HFFc6 (cell line): ENCODE results near the gene CCDC88B. TPM values are rescaled to one million over a fixed set of nuclear protein-coding genes. Genes with fewer than 3 reads are reported as not detected.

Source experiments
- DNase-seq: peaks from one replicate; pipeline ENCODE4 v3.0.0-alpha.2; 2018
- H3K27ac Mint-ChIP-seq: 2 replicates; pipeline ENCODE4 v1.8.0; 2020; ENCODE audit warnings: mild to moderate bottlenecking, mixed read lengths
- H3K27me3 Mint-ChIP-seq: 2 replicates; pipeline ENCODE4 v1.8.0; 2021; ENCODE audit warnings: mild to moderate bottlenecking, moderate library complexity, mixed read lengths; ENCODE audit not compliant: insufficient read depth
- H3K36me3 Mint-ChIP-seq: 2 replicates; pipeline ENCODE4 v1.8.0; 2021; ENCODE audit warnings: low read depth, mixed read lengths
- H3K4me1 Mint-ChIP-seq: 2 replicates; pipeline ENCODE4 v1.8.0; 2020; ENCODE audit warnings: low read depth, mixed read lengths
- H3K4me3 Mint-ChIP-seq: 2 replicates; pipeline ENCODE4 v1.8.0; 2020; ENCODE audit warnings: mild to moderate bottlenecking, moderate library complexity, mixed read lengths
- H3K9me3 Mint-ChIP-seq: 2 replicates; pipeline ENCODE4 v1.8.0; 2020; ENCODE audit warnings: mild to moderate bottlenecking, mixed read lengths
- total RNA-seq, 6 experiments: library from RNA; stranded (reverse); fragmentation: NEBNext Ultra II Directional; extraction: Animal tissue kit (Norgen Biotek cat#: 25700); gene quantifications; 2 replicates in 1 of 6; 3 replicates in 5 of 6; pipeline ENCODE4 v1.2.3, GENCODE V29; 2021
- TF ChIP-seq, protein P1 (sequence below): fragments of 200-600 bp; sonication (generic); IDR thresholded peaks from 2 replicates; pipeline ENCODE4 v1.5.0; 2021; ENCODE audit warnings: antibody characterized with exemption, mild to moderate bottlenecking

Gene CCDC88B
- total RNA-seq, 6 experiments from 2014 or later: 0.45 to 1.9 (median 1.7) TPM

GRCh38 chr11:64297699-64298358 lies 42.2 kb upstream of the CCDC88B start:
- H3K4me1 Mint-ChIP-seq: peaks cover 8% of the 10 kb centered on the region
- no peak overlapping the region for H3K27ac Mint-ChIP-seq
- no peaks in the 10 kb centered on the region for H3K9me3 Mint-ChIP-seq
- no peak overlapping the region for H3K4me3 Mint-ChIP-seq
- TF ChIP-seq, protein P1, sequence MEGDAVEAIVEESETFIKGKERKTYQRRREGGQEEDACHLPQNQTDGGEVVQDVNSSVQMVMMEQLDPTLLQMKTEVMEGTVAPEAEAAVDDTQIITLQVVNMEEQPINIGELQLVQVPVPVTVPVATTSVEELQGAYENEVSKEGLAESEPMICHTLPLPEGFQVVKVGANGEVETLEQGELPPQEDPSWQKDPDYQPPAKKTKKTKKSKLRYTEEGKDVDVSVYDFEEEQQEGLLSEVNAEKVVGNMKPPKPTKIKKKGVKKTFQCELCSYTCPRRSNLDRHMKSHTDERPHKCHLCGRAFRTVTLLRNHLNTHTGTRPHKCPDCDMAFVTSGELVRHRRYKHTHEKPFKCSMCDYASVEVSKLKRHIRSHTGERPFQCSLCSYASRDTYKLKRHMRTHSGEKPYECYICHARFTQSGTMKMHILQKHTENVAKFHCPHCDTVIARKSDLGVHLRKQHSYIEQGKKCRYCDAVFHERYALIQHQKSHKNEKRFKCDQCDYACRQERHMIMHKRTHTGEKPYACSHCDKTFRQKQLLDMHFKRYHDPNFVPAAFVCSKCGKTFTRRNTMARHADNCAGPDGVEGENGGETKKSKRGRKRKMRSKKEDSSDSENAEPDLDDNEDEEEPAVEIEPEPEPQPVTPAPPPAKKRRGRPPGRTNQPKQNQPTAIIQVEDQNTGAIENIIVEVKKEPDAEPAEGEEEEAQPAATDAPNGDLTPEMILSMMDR: no peak
- no peak for DNase-seq
- peaks cover 69% of the 10 kb centered on the region for H3K27me3 Mint-ChIP-seq
- no peaks in the 10 kb centered on the region for H3K36me3 Mint-ChIP-seq

DNA sequence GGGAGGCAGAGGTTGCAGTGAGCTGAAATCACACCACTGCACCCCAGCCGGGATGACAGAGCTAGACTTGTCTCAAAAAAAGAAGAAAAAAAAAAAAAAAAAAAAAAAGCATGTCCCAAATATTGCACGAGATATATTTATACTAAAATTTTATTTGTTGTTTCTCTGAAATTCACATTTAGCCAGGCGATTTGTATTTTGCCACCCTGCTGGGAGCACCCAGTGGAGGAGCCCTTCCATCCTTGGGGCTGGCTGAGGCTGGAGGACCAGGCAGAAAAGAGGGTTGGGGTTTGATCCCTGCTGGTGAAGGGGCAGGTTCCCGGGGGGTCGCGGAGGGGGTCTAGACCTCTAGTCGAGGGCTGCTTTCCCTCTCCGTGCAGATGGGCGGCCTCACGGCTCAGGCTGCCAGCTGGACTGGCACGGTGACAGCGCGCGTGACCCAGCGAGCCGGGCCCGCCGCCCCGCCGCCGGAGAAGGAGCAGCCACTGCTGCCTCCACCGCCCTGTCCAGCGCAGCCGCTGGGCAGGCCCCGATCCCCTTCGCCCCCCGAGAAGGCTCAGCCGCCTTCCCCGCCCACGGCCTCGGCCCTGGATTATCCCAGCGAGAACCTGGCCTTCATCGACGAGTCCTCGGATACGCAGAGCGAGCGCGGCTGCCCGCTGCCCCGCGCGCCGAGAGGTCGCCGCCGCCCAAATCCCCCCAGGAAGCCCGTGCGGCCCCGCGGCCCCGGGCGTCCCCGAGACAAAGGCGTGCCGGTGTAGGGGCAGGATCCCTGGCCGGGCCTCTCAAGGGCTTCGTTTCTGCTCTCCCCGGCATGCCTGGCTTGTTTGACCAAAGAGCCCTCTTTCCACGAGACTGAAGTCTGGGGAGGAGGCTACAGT lies 40.8 kb upstream of the CCDC88B start:
- peak overlapping the region; percentile 78; the same call in 1 of the 2 replicates for H3K4me3 Mint-ChIP-seq
- TF ChIP-seq, protein P1: no peak
- no peak overlapping the region for H3K27ac Mint-ChIP-seq
- peaks cover 11% of the 10 kb centered on the region for H3K4me1 Mint-ChIP-seq
- no peaks in the 10 kb centered on the region for H3K36me3 Mint-ChIP-seq
- DNase-seq: no peak
- peaks cover 56% of the 10 kb centered on the region for H3K27me3 Mint-ChIP-seq
- no peaks in the 10 kb centered on the region for H3K9me3 Mint-ChIP-seq

- TF ChIP-seq, protein P1: no peak
- H3K27me3 Mint-ChIP-seq: peaks cover 48% of the 10 kb centered on the region
- H3K36me3 Mint-ChIP-seq: no peaks in the 10 kb centered on the region
- no peak within 1 kb of the TSS for H3K27ac Mint-ChIP-seq
- DNase-seq: no peak
- H3K4me1 Mint-ChIP-seq: peaks cover 18% of the 10 kb centered on the region
- H3K4me3 Mint-ChIP-seq: peak within 1 kb of the TSS; percentile 78
- no peaks in the 10 kb centered on the region for H3K9me3 Mint-ChIP-seq
Measured at GRCh38 chr11:64299847-64300648, 40.0 kb upstream of the CCDC88B start, which contains the start of gene CATSPERZ. CATSPERZ (plus strand) TSS chr11:64300358; CDS start chr11:64300411, 53 bp downstream.

DNA sequence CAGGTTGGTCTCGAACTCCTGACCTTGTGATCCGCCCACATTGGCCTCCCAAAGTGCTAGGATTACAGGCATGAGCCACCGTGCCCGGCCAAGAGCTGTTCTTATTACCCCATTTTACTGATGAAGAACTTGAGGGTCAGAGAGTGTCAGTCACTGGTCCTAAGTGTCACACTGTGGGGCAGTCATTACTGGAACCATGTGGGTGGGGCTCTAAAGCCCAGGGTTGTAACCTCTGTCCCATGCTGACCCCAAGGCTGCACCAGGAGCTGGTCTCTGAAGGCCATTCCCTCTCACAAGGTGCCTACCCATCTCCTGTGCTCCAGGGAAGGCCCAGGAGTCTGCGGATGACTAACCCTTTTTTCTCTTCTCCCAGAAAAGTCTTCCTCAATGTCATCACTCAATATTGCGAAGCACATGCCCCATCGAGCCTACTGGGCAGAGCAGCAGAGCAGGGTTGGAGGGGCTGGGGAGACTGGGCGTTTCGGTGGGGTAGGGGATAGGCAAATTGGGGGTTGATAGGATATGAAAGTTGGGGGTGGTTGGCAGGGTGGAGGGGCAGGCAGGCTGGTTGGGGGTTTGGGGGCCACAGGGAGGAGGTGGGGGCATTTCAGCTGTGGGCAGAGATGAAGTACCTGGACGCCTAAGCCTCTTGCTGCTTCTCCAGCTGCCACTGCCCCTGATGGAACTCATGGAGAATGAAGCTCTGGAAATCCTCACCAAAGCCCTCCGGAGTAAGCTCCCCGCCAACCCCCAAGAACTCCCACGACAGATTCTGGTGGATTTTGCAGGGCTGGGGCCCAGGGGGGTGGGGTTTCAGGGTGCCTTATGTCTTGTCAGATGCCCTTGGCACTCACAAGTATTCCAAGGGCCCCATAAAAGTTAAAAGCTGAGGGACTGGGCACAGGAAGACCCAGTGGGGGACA lies 36.6 kb upstream of the CCDC88B start:
- Mint-ChIP-seq H3K27ac (no peak overlapping the region), H3K36me3 (no peaks in the 10 kb centered on the region), H3K9me3 (no peaks in the 10 kb centered on the region), H3K4me1 (peaks cover 26% of the 10 kb centered on the region), H3K4me3 (no peak overlapping the region), H3K27me3 (peaks cover 23% of the 10 kb centered on the region)
- no peak for DNase-seq
- TF ChIP-seq, protein P1: no peak

DNA sequence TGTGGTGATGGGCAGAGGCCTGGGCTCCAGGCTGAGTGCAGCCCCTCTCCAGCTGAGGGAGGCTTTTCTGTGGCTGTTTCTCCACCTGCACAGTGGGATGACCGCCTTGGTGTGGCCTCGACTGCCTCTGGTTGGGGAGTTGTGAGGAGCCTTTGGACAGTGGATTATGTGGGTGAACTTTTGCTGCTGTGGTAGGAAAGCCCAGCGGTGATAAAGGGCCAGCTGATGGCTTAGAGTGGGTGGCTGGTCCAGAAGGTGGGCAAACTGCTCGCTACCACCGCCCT lies 36.0 kb upstream of the CCDC88B start:
- Mint-ChIP-seq H3K4me1 (peaks cover 26% of the 10 kb centered on the region), H3K27me3 (peaks cover 17% of the 10 kb centered on the region), H3K27ac (peak overlapping the region; percentile 94), H3K9me3 (no peaks in the 10 kb centered on the region), H3K4me3 (peak overlapping the region; percentile 96), H3K36me3 (no peaks in the 10 kb centered on the region)
- TF ChIP-seq, protein P1: no peak
- DNase-seq: no peak
